SK-N-SH (cell line): ENCODE measurements around the gene GRIK1. TPM values are rescaled to one million over a fixed set of nuclear protein-coding genes. Genes with fewer than 3 reads are reported as not detected.

Experiments used
- CTCF ChIA-PET: fragments of 300-600, 350-600 bp; formaldehyde crosslinking; extraction: SDS; loops from one replicate; lab custom pipeline; 2021; lab: Yijun Ruan, JAX
- POLR2A ChIA-PET: fragments of 350-600 bp; sonication (Branson Sonifier 250); formaldehyde crosslinking; extraction: SDS; loops from one replicate; lab custom pipeline; 2020; ENCODE audit warnings: antibody characterized with exemption, inconsistent platforms; lab: Yijun Ruan, JAX
- DNase-seq: peaks from one replicate; pipeline ENCODE4 v3.0.0; 2012
- H2AFZ ChIP-seq: fragments of 200-600 bp; sonication (generic); 2 replicates; pipeline ENCODE4 v1.8.1; 2016; ENCODE audit warnings: antibody characterized with exemption, mild to moderate bottlenecking, low read depth
- H3F3A ChIP-seq: fragments of 200-600 bp; sonication (generic); replicated peaks from 2 replicates; pipeline ENCODE3; 2016; ENCODE audit warnings: antibody characterized with exemption, mild to moderate bottlenecking; ENCODE audit not compliant: insufficient read depth
- H3K27ac ChIP-seq, 2 experiments: fragments of 200-500 bp in 1 of 2; fragments of 200-600 bp in 1 of 2; sonication (Bioruptor generic) in 1 of 2; sonication (generic), shearing (Covaris generic) in 1 of 2; 2 replicates each; pipeline versions ENCODE4 v1.5.1 to v1.6.1; 2014 to 2016; ENCODE audit warnings: low read depth in 2 of 2, inconsistent platforms in 1 of 2, low read length in 1 of 2, mild to moderate bottlenecking in 1 of 2, mixed read lengths in 1 of 2
- H3K27me3 ChIP-seq: fragments of 200-600 bp; sonication (generic), shearing (Covaris generic); 2 replicates; pipeline ENCODE4 v1.6.1; 2016; ENCODE audit warnings: mixed run types; ENCODE audit not compliant: insufficient read depth
- H3K36me3 ChIP-seq, 2 experiments: fragments of 200-500 bp in 1 of 2; fragments of 200-600 bp in 1 of 2; sonication (Bioruptor generic) in 1 of 2; sonication (generic) in 1 of 2; replicated peaks in 1 of 2; 2 replicates each; pipeline versions ENCODE3 to v1.5.1; 2014 to 2016; ENCODE audit warnings: low read length in 1 of 2, mild to moderate bottlenecking in 1 of 2; ENCODE audit not compliant: insufficient read depth in 2 of 2, control insufficient read depth in 1 of 2
- H3K4me1 ChIP-seq, 2 experiments: fragments of 200-500 bp in 1 of 2; fragments of 200-600 bp in 1 of 2; sonication (Bioruptor generic) in 1 of 2; sonication (generic), shearing (Covaris generic) in 1 of 2; 2 replicates each; pipeline versions ENCODE4 v1.5.1 to v1.6.1; 2014 to 2016; ENCODE audit warnings: low read depth in 1 of 2, low read length in 1 of 2, mixed run types in 1 of 2; ENCODE audit not compliant: insufficient read depth in 2 of 2, control insufficient read depth in 1 of 2
- H3K4me2 ChIP-seq: fragments of 200-600 bp; sonication (generic), shearing (Covaris generic); 2 replicates; pipeline ENCODE4 v1.6.1; 2017; ENCODE audit warnings: mixed run types
- H3K4me3 ChIP-seq, 2 experiments: fragments of 200-500 bp in 1 of 2; fragments of 200-600 bp in 1 of 2; sonication (Bioruptor generic) in 1 of 2; sonication (generic), shearing (Covaris generic) in 1 of 2; 2 replicates each; pipeline versions ENCODE4 v1.5.1 to v1.8.1; 2014 to 2016; ENCODE audit warnings: low read depth in 2 of 2, inconsistent platforms in 1 of 2, low read length in 1 of 2, mild to moderate bottlenecking in 1 of 2, mixed read lengths in 1 of 2, moderate library complexity in 1 of 2
- H3K79me2 ChIP-seq: fragments of 200-600 bp; sonication (generic); 2 replicates; pipeline ENCODE4 v1.8.1; 2017; ENCODE audit warnings: mild to moderate bottlenecking; ENCODE audit not compliant: insufficient read depth
- H3K9ac ChIP-seq: fragments of 200-600 bp; sonication (generic); 2 replicates; pipeline ENCODE4 v1.6.1; 2017; ENCODE audit warnings: mixed run types
- H3K9me2 ChIP-seq: fragments of 200-600 bp; sonication (generic); 2 replicates; pipeline ENCODE4 v1.6.1; 2017; ENCODE audit warnings: mixed run types
- H3K9me3 ChIP-seq: fragments of 200-600 bp; sonication (generic); 2 replicates; pipeline ENCODE4 v1.6.1; 2017; ENCODE audit warnings: mixed run types, mild to moderate bottlenecking, moderate library complexity
- H4K20me1 ChIP-seq: fragments of 200-600 bp; sonication (generic); 2 replicates; pipeline ENCODE4 v1.6.1; 2017; ENCODE audit warnings: mild to moderate bottlenecking, mixed run types; ENCODE audit not compliant: insufficient read depth
- EP300 ChIP-seq, 2 experiments: IDR thresholded peaks; 2 replicates each; pipeline versions ENCODE4 v1.4.0 to v1.6.1; 2012; ENCODE audit warnings: borderline replicate concordance in 1 of 2, low read depth in 1 of 2, low read length in 1 of 2
- EZH2phosphoT487 ChIP-seq: fragments of 200-600 bp; sonication (generic); IDR thresholded peaks from 2 replicates; pipeline ENCODE4 v1.6.1; 2017; ENCODE audit warnings: low read depth, mixed run types, mild to moderate bottlenecking, antibody characterized with exemption, moderate library complexity, borderline replicate concordance
- FOXM1 ChIP-seq: IDR thresholded peaks from 2 replicates; pipeline ENCODE4 v1.4.0; 2012; ENCODE audit warnings: low read depth, mild to moderate bottlenecking
- GABPA ChIP-seq: IDR thresholded peaks from 2 replicates; pipeline ENCODE4 v1.4.0; 2012; ENCODE audit warnings: low read depth, mild to moderate bottlenecking
- NFIC ChIP-seq: IDR thresholded peaks from 2 replicates; pipeline ENCODE4 v1.4.0; 2012; ENCODE audit warnings: borderline replicate concordance
- POLR2AphosphoS5 ChIP-seq: IDR thresholded peaks from 2 replicates; pipeline ENCODE4 v1.6.1; 2012; ENCODE audit warnings: low read depth, low read length
- RFX5 ChIP-seq: IDR thresholded peaks from 2 replicates; pipeline ENCODE4 v1.6.1; 2012; ENCODE audit warnings: mild to moderate bottlenecking, improper control_type of control experiment, low read length
- RXRA ChIP-seq: IDR thresholded peaks from 2 replicates; pipeline ENCODE4 v1.4.0; 2012; ENCODE audit warnings: low read depth, mild to moderate bottlenecking, borderline replicate concordance
- SMC3 ChIP-seq: IDR thresholded peaks from 2 replicates; pipeline ENCODE4 v1.6.1; 2012; ENCODE audit warnings: low read depth, low read length, improper control_type of control experiment
- TCF12 ChIP-seq: IDR thresholded peaks from 2 replicates; pipeline ENCODE4 v1.4.0; 2012
- WGBS: methylation state at CpG from one replicate; pipeline ENCODE4 v1.1.6; 2017; ENCODE audit warnings: low lambda C conversion rate; 5-methylcytosine and 5-hydroxymethylcytosine counted together
- polyA plus RNA-seq, 3 experiments: library from polyadenylated mRNA; depleted of rRNA; stranded (reverse); fragments of >200 nt; gene quantifications; 2 replicates each; pipeline ENCODE4 v1.2.3, GENCODE V29; 2012
- TF ChIP-seq, protein P1 (sequence below): IDR thresholded peaks from 2 replicates; pipeline ENCODE4 v1.4.0; 2012; ENCODE audit warnings: low read depth, borderline replicate concordance
- TF ChIP-seq, protein P2 (sequence below): fragments of 150-350 bp; IDR thresholded peaks from 2 replicates; pipeline ENCODE4 v1.6.1; 2017; ENCODE audit warnings: antibody characterized with exemption, low read length, low read depth, borderline replicate concordance
- TF ChIP-seq, protein P3 (sequence below): fragments of 150-350 bp; IDR thresholded peaks from 2 replicates; pipeline ENCODE4 v1.6.1; 2016; ENCODE audit warnings: mild to moderate bottlenecking, low read depth, low read length
- TF ChIP-seq, protein P4 (sequence below): IDR thresholded peaks from 2 replicates; pipeline ENCODE4 v1.4.0; 2012; ENCODE audit warnings: low read depth
- TF ChIP-seq, protein P5 (sequence below): IDR thresholded peaks from 2 replicates; pipeline ENCODE4 v1.6.1; 2012; ENCODE audit warnings: mild to moderate bottlenecking, low read depth, low read length, moderate library complexity
- TF ChIP-seq, protein P6 (sequence below): IDR thresholded peaks from 2 replicates; pipeline ENCODE4 v1.4.0; 2012; ENCODE audit warnings: low read depth, borderline replicate concordance

Gene GRIK1
- polyA plus RNA-seq, 1 of the 3 experiments (the other 2 are of a cell fraction) = not detected

DNA sequence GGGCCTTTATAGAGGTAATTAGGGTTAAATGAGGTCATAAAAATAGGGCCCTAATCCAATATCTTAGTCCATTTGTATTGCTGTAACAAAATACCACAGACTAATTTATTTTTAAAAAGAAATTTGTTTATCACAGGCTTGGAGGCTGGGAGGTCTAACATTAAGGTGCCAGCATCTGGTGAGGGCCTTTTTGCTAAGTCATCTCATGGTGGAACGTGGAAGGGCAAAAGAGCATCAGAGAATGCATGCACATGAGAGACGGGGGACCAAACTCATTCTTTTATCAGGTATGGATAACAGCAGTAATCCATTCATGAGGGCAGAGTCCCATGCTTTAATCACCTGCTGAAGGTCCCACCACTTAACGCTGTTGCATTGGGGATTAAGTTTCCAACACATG, 313.8 kb downstream of the GRIK1 start (continued):
- TF ChIP-seq, protein P1, sequence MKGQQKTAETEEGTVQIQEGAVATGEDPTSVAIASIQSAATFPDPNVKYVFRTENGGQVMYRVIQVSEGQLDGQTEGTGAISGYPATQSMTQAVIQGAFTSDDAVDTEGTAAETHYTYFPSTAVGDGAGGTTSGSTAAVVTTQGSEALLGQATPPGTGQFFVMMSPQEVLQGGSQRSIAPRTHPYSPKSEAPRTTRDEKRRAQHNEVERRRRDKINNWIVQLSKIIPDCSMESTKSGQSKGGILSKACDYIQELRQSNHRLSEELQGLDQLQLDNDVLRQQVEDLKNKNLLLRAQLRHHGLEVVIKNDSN = no peak
- TF ChIP-seq FOXM1 (no peak), RFX5 (no peak), SMC3 (no peak)
- TF ChIP-seq, protein P2, sequence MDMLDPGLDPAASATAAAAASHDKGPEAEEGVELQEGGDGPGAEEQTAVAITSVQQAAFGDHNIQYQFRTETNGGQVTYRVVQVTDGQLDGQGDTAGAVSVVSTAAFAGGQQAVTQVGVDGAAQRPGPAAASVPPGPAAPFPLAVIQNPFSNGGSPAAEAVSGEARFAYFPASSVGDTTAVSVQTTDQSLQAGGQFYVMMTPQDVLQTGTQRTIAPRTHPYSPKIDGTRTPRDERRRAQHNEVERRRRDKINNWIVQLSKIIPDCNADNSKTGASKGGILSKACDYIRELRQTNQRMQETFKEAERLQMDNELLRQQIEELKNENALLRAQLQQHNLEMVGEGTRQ = no peak

DNA sequence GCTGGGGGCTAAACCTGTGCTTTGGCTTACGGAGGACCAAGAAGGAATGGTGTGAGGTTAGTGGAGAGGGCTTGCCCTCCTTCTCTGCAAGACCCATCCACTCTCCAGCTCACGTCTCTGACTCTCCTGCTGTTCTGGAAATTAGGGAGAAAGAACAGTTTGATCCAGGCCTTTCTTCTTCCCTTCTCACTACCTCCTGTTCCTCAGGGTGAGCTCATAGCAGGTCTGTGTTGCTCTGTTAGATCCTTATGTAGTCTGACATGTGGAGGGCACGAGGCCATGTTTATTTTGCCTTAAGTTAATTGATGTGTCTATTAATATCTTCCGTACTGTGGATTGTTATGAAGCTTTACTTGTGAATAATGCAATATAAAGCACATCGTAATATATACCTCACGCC, 315.0 kb downstream of the GRIK1 start:
- no peaks in the 10 kb centered on the region for H3K9me2 ChIP-seq
- H3K27me3 ChIP-seq = no peaks in the 10 kb centered on the region
- TF ChIP-seq NFIC = no peak
- TF ChIP-seq, protein P3, sequence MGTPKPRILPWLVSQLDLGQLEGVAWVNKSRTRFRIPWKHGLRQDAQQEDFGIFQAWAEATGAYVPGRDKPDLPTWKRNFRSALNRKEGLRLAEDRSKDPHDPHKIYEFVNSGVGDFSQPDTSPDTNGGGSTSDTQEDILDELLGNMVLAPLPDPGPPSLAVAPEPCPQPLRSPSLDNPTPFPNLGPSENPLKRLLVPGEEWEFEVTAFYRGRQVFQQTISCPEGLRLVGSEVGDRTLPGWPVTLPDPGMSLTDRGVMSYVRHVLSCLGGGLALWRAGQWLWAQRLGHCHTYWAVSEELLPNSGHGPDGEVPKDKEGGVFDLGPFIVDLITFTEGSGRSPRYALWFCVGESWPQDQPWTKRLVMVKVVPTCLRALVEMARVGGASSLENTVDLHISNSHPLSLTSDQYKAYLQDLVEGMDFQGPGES = no peak
- no peak overlapping the region for H2AFZ ChIP-seq
- no peak overlapping the region for H3K4me2 ChIP-seq
- H4K20me1 ChIP-seq = no peaks in the 10 kb centered on the region
- WGBS = 79% methylated on average over 6 of the region's 6 CpGs
- no peak for DNase-seq
- H3K4me3 ChIP-seq = no peak overlapping the region
- H3K36me3 ChIP-seq = no peaks in the 10 kb centered on the region
- H3K4me1 ChIP-seq = no peaks in the 10 kb centered on the region
- H3F3A ChIP-seq = no peaks in the 10 kb centered on the region
- ChIA-PET POLR2A (no interaction called here), CTCF (interaction anchor here (0.6 kb wide), 1 partner anchor 1376 kb away, joined by 3 read pairs; no protein-coding TSS in a partner anchor)
- no peak overlapping the region for H3K9ac ChIP-seq
- no peaks in the 10 kb centered on the region for H3K79me2 ChIP-seq
- H3K9me3 ChIP-seq = no peaks in the 10 kb centered on the region
- H3K27ac ChIP-seq = no peak overlapping the region

DNA sequence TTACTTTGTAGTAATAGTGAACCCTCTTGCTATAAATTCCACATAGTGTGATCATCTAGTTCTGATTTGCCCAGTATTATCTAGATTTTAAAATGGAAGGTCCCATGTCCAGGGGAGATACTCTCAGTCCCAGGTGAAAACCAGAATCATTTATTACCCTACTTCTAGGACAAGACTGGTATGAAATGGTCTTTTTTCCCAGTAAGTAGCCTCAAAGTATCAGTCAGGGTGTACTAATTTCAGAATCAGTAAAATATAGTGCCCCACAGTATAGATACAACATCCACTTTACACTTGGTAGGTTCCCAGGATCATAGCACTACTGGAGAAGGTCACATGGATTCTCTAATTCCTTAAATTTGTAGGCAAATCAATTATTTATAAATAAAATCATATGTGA, 318.3 kb downstream of the GRIK1 start:
- Histone ChIP-seq H3K27me3 (no peaks in the 10 kb centered on the region), H2AFZ (no peak overlapping the region), H3K36me3 (no peaks in the 10 kb centered on the region), H3F3A (no peaks in the 10 kb centered on the region), H3K9me2 (no peaks in the 10 kb centered on the region), H3K4me2 (no peak overlapping the region), H3K79me2 (no peaks in the 10 kb centered on the region), H3K27ac (no peak overlapping the region), H3K9me3 (no peaks in the 10 kb centered on the region), H3K9ac (no peak overlapping the region), H3K4me1 (no peaks in the 10 kb centered on the region), H3K4me3 (no peak overlapping the region), H4K20me1 (no peaks in the 10 kb centered on the region)
- no peak for DNase-seq
- POLR2A ChIA-PET = no interaction called here
- CTCF ChIA-PET = no interaction called here
- TF ChIP-seq RXRA (no peak), TCF12 (no peak), EP300 (IDR thresholded peaks at IDR 0.05; ENCODE audit: borderline replicate concordance in 1 of 2, low read depth in 1 of 2, low read length in 1 of 2) (no peak), NFIC (no peak), POLR2AphosphoS5 (no peak), GABPA (no peak), EZH2phosphoT487 (no peak)
- TF ChIP-seq, protein P4, sequence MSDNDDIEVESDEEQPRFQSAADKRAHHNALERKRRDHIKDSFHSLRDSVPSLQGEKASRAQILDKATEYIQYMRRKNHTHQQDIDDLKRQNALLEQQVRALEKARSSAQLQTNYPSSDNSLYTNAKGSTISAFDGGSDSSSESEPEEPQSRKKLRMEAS = no peak
- TF ChIP-seq, protein P3 = no peak
- TF ChIP-seq, protein P5, sequence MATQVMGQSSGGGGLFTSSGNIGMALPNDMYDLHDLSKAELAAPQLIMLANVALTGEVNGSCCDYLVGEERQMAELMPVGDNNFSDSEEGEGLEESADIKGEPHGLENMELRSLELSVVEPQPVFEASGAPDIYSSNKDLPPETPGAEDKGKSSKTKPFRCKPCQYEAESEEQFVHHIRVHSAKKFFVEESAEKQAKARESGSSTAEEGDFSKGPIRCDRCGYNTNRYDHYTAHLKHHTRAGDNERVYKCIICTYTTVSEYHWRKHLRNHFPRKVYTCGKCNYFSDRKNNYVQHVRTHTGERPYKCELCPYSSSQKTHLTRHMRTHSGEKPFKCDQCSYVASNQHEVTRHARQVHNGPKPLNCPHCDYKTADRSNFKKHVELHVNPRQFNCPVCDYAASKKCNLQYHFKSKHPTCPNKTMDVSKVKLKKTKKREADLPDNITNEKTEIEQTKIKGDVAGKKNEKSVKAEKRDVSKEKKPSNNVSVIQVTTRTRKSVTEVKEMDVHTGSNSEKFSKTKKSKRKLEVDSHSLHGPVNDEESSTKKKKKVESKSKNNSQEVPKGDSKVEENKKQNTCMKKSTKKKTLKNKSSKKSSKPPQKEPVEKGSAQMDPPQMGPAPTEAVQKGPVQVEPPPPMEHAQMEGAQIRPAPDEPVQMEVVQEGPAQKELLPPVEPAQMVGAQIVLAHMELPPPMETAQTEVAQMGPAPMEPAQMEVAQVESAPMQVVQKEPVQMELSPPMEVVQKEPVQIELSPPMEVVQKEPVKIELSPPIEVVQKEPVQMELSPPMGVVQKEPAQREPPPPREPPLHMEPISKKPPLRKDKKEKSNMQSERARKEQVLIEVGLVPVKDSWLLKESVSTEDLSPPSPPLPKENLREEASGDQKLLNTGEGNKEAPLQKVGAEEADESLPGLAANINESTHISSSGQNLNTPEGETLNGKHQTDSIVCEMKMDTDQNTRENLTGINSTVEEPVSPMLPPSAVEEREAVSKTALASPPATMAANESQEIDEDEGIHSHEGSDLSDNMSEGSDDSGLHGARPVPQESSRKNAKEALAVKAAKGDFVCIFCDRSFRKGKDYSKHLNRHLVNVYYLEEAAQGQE = no peak
- TF ChIP-seq, protein P6, sequence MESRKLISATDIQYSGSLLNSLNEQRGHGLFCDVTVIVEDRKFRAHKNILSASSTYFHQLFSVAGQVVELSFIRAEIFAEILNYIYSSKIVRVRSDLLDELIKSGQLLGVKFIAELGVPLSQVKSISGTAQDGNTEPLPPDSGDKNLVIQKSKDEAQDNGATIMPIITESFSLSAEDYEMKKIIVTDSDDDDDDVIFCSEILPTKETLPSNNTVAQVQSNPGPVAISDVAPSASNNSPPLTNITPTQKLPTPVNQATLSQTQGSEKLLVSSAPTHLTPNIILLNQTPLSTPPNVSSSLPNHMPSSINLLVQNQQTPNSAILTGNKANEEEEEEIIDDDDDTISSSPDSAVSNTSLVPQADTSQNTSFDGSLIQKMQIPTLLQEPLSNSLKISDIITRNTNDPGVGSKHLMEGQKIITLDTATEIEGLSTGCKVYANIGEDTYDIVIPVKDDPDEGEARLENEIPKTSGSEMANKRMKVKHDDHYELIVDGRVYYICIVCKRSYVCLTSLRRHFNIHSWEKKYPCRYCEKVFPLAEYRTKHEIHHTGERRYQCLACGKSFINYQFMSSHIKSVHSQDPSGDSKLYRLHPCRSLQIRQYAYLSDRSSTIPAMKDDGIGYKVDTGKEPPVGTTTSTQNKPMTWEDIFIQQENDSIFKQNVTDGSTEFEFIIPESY = no peak
